Activated T-cell treated with anti-CD3 and anti-CD28 coated beads, Interleukin-2, amount 50 U/mL, for 1 hour (primary cell): ENCODE data around the gene SAMSN1.

Experiments used
- DNase-seq: peaks from one replicate; pipeline ENCODE4 v3.0.0-alpha.2; 2020

SAMSN1 gene

GRCh38 chr21:14545906-14546480, at the start of gene SAMSN1:
TSS of gene SAMSN1 (minus strand) at chr21:14546315. CDS start at chr21:14546261, 54 bp downstream.
- peak; percentile 54 for DNase-seq

- DNase-seq: no peak
These were observed 49.3 kb upstream of the SAMSN1 start for GRCh38 chr21:14595449-14595848.

- DNase-seq: no peak
These were observed 48.9 kb upstream of the SAMSN1 start for GRCh38 chr21:14594967-14595366.

GRCh38 chr21:14593230-14593629, 47.1 kb upstream of the SAMSN1 start:
- DNase-seq: no peak

- DNase-seq: no peak
These were observed 46.3 kb upstream of the SAMSN1 start for GRCh38 chr21:14592296-14593000.

GRCh38 chr21:14591882-14592281, 45.8 kb upstream of the SAMSN1 start:
- no peak for DNase-seq

- no peak for DNase-seq
These were observed 45.3 kb upstream of the SAMSN1 start for GRCh38 chr21:14591377-14591776.

- DNase-seq: no peak
These were observed 43.9 kb upstream of the SAMSN1 start for GRCh38 chr21:14589855-14590563.

- DNase-seq: no peak
These were observed 41.2 kb upstream of the SAMSN1 start for GRCh38 chr21:14587266-14587665.

GRCh38 chr21:14585122-14585521, 39.0 kb upstream of the SAMSN1 start:
- no peak for DNase-seq

- DNase-seq: no peak
These were observed 38.4 kb upstream of the SAMSN1 start for GRCh38 chr21:14584357-14585095.

GRCh38 chr21:14583629-14584255, 37.6 kb upstream of the SAMSN1 start:
- DNase-seq: no peak

GRCh38 chr21:14582934-14583628, 37.0 kb upstream of the SAMSN1 start:
- no peak for DNase-seq

- no peak for DNase-seq
These were observed 35.9 kb upstream of the SAMSN1 start for GRCh38 chr21:14581902-14582457.

- no peak for DNase-seq
These were observed 27.1 kb upstream of the SAMSN1 start for GRCh38 chr21:14573244-14573643.

GRCh38 chr21:14572204-14572780, 26.2 kb upstream of the SAMSN1 start:
- DNase-seq: no peak

GRCh38 chr21:14569868-14570267, 23.8 kb upstream of the SAMSN1 start:
- DNase-seq: no peak

GRCh38 chr21:14569026-14569621, 23.0 kb upstream of the SAMSN1 start:
- no peak for DNase-seq

GRCh38 chr21:14567331-14568279, 21.5 kb upstream of the SAMSN1 start:
- no peak for DNase-seq

- no peak for DNase-seq
These were observed 20.8 kb upstream of the SAMSN1 start for GRCh38 chr21:14566894-14567293.
